Measurements from ENCODE around the gene PACSIN3.
"Not testable (repeated sequence)": the region's sequence is repeated elsewhere in the genome, so short reads cannot be mapped to it uniquely, and the experiment has no call there.

PACSIN3 gene

DNA sequence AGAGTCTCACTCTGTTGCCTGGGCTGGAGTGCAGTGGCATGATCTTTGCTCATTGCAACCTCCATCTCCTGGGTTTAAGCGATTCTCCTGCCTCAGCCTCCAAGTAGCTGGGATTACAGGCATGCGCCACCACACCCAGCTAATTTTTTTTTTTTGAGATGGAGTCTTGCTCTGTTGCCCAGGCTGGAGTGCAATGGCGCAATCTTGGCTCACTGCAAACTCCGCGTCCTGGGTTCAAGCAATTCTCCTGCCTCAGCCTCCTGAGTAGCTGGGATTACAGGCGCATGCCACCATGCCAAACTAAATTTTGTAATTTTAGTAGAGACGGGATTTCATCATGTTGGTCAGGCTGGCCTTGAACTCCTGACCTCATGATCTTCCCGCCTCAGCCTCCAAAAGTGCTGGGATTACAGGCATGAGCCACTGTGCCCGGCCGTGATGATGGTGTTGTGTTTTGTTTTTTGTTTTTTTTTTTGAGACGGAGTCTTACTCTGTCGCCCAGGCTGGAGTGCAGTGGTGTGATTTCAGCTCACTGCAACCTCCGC is 21.8 kb upstream of the PACSIN3 start:
- H3K4me3 Mint-ChIP-seq, H3K27ac Mint-ChIP-seq, H3K27me3 Mint-ChIP-seq, H3K9me3 Mint-ChIP-seq, H3K4me1 Mint-ChIP-seq, H3K36me3 Mint-ChIP-seq: not testable (repeated sequence)

GRCh38 chr11:47207459-47207858 is 21.2 kb upstream of the PACSIN3 start:
- no peak overlapping the region for H3K4me3 Mint-ChIP-seq
- no peaks in the 10 kb centered on the region for H3K9me3 Mint-ChIP-seq
- H3K36me3 Mint-ChIP-seq = no peaks in the 10 kb centered on the region
- H3K27me3 Mint-ChIP-seq = no peaks in the 10 kb centered on the region
- no peak overlapping the region for H3K27ac Mint-ChIP-seq
- H3K4me1 Mint-ChIP-seq = no peaks in the 10 kb centered on the region

DNA sequence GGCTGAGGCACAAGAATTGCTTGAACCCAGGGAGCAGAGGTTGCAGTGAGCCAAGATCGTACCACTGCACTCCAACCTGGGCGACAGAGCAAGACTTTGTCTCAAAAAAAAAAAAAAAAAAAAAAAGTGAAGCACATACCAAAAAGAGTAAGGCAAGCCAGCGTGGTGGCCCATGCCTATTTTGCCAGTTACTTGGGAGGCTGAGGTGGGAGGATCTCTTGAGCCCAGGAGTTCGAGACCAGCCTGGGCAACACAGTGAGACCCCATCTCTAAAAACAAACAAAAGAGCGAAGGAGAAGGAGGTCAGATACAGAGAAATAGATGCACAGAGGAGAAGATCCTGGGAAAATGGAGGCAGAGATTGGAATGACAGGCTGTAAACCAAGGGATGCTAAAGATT is 20.3 kb upstream of the PACSIN3 start:
- H3K36me3 Mint-ChIP-seq, H3K9me3 Mint-ChIP-seq, H3K27ac Mint-ChIP-seq, H3K27me3 Mint-ChIP-seq, H3K4me1 Mint-ChIP-seq, H3K4me3 Mint-ChIP-seq: not testable (repeated sequence)

GRCh38 chr11:47204637-47204989 is 18.4 kb upstream of the PACSIN3 start:
- no peaks in the 10 kb centered on the region for H3K27me3 Mint-ChIP-seq
- H3K4me1 Mint-ChIP-seq = no peaks in the 10 kb centered on the region
- no peak overlapping the region for H3K4me3 Mint-ChIP-seq
- no peaks in the 10 kb centered on the region for H3K36me3 Mint-ChIP-seq
- H3K9me3 Mint-ChIP-seq = no peaks in the 10 kb centered on the region
- H3K27ac Mint-ChIP-seq = no peak overlapping the region

DNA sequence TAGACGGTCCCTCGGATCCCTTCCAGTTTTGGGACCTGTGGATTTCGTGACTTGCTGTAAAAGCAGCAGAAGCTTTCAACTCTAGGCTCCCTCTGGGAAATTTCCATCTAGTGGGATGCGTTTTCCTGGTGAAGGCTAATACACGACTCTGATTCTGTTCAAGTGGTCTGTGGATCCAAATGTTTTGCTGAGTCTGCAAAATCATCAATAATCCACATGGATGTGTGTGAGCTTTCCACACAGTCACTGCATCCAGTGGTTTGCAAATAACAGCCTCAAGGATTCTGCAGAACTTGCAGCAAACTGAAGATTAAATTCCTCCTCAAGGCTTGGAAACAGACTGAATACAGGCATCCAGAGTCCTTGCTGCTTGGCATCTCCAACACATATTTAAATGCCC is 16.3 kb upstream of the PACSIN3 start:
- no peaks in the 10 kb centered on the region for H3K4me1 Mint-ChIP-seq
- H3K27ac Mint-ChIP-seq = no peak overlapping the region
- H3K36me3 Mint-ChIP-seq = no peaks in the 10 kb centered on the region
- H3K9me3 Mint-ChIP-seq = no peaks in the 10 kb centered on the region
- no peak overlapping the region for H3K4me3 Mint-ChIP-seq
- H3K27me3 Mint-ChIP-seq = no peaks in the 10 kb centered on the region

DNA sequence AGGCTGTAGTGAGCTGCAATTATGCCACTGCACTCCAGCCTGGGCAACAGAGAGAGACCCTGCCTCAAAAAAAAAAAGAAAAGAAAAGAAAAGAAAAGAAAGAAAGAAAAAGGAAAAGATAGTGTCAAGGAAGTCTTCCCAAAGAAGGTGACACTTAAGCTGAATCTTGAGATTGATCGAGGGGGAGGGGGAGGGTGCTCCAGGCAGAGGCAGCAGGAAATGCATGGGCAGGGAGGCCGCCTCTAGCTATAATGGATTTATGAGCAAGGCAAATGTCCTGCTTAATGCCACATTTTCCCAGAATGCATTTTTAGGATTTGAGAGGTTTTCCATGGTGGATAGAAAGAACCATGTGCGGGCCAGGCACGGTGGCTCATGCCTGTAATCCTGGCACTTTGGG is 14.8 kb upstream of the PACSIN3 start:
- Mint-ChIP-seq H3K27ac (no peak overlapping the region), H3K4me3 (no peak overlapping the region), H3K36me3 (no peaks in the 10 kb centered on the region), H3K4me1 (no peaks in the 10 kb centered on the region), H3K9me3 (no peaks in the 10 kb centered on the region), H3K27me3 (no peaks in the 10 kb centered on the region)

- not testable (repeated sequence) for H3K27ac Mint-ChIP-seq, H3K4me1 Mint-ChIP-seq, H3K4me3 Mint-ChIP-seq, H3K36me3 Mint-ChIP-seq, H3K27me3 Mint-ChIP-seq, H3K9me3 Mint-ChIP-seq
Observed at GRCh38 chr11:47198161-47198560, 11.9 kb upstream of the PACSIN3 start.

DNA sequence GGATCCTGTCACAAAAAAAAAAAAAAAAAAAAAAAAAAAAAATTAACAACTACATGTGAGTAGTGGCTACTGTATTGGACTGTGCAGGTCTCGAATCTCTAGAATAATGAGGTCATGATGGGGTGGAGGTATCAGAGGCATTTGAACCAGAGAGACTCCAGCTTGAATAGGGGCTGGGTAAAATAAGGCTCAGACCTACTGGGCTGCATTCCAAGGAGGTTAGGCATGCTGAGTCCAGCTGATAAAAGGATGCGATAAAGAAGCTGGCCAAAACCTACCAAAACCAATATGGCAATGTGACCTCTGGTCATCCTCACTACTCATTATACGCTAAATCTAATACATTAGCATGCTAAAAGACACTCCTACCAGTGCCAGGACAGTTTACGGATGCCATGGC is 5.9 kb upstream of the PACSIN3 start:
- H3K36me3 Mint-ChIP-seq = no peaks in the 10 kb centered on the region
- no peaks in the 10 kb centered on the region for H3K4me1 Mint-ChIP-seq
- H3K27ac Mint-ChIP-seq = no peak overlapping the region
- no peaks in the 10 kb centered on the region for H3K9me3 Mint-ChIP-seq
- no peak overlapping the region for H3K4me3 Mint-ChIP-seq
- H3K27me3 Mint-ChIP-seq = no peaks in the 10 kb centered on the region

DNA sequence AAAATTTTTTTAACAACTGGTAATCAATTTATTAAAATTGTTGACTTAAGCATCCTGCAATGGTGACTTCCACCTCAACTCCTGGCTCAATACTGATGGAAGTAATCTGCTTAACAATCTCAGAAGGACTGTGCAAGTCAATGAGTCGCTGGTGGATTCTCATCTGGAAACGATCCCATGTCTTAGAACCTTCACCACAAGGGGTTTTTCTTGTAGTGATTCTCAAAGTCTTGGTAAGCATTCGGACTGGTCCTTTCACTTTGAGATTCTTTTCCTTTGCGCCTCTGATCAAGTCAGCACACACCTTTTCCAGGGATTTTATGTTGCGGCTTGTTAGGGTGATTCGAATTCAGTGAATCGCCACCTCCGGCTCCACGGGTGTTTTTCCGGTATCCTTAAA is 4.9 kb upstream of the PACSIN3 start:
- H3K27ac Mint-ChIP-seq, H3K27me3 Mint-ChIP-seq, H3K36me3 Mint-ChIP-seq, H3K9me3 Mint-ChIP-seq, H3K4me1 Mint-ChIP-seq, H3K4me3 Mint-ChIP-seq: not testable (repeated sequence)

DNA sequence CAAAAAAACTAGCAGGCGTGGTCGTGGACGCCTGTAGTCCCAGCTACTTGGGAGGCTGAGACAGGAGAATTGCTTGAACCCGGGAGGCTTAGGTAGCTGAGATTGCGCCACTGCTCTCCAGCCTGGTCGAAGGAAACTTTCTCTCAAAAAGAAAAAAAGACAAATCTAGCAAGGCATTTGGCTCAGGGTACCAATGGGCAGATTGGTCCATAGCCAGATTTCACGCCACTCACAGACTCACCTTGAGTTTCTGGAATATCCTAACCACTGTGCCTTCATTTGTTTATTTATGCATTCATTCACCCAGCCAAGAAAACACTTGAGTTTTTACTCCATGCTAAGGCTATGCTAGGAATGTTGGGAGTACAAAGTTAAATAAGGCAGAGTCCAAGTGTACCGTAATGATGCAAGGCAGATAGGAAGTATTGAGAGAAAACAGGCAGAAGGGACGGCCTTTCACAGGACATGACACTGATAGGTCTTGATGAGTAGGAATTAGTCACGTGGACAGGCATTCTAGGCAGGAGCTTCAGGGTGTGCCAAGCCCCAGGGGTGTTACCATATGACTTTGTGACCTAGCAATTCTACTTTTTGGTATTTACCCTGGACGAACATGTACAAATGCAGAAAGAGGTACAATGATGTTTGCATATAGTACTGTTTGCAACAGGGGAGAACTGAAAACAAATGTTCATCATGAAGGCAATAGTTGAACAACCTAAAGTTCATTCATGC is 3.0 kb upstream of the PACSIN3 start:
- no peaks in the 10 kb centered on the region for H3K36me3 Mint-ChIP-seq
- H3K9me3 Mint-ChIP-seq = no peaks in the 10 kb centered on the region
- H3K27me3 Mint-ChIP-seq = peaks cover 2% of the 10 kb centered on the region
- peaks cover 5% of the 10 kb centered on the region for H3K4me1 Mint-ChIP-seq
- no peak overlapping the region for H3K4me3 Mint-ChIP-seq
- no peak overlapping the region for H3K27ac Mint-ChIP-seq

DNA sequence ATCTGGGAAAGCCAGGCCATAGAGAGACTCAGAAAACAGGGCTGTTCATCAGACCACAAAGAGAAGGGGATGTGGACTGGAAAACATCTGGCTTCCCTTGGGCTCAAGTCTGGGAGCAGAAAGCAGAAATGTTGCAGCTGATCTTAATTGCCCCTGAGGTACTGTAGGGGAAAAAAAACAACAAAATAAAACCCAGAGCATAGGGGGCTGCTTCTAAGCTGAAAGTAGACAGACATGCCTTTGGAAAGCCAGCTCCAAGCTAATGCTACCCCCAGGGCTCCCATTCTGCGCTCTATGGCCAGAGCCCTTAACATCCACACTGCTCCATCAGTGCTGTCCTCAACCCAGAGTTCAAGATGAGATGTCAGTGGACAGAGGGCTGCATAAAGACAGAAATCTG is 2.0 kb upstream of the PACSIN3 start:
- no peaks in the 10 kb centered on the region for H3K9me3 Mint-ChIP-seq
- peaks cover 5% of the 10 kb centered on the region for H3K4me1 Mint-ChIP-seq
- H3K27ac Mint-ChIP-seq = no peak overlapping the region
- no peak overlapping the region for H3K4me3 Mint-ChIP-seq
- H3K36me3 Mint-ChIP-seq = no peaks in the 10 kb centered on the region
- H3K27me3 Mint-ChIP-seq = peaks cover 5% of the 10 kb centered on the region

- Mint-ChIP-seq H3K36me3 (no peaks in the 10 kb centered on the region), H3K4me1 (peaks cover 5% of the 10 kb centered on the region), H3K27me3 (peaks cover 5% of the 10 kb centered on the region), H3K4me3 (no peak overlapping the region), H3K27ac (no peak overlapping the region), H3K9me3 (no peaks in the 10 kb centered on the region)
Observed at GRCh38 chr11:47187723-47188122, 1.5 kb upstream of the PACSIN3 start.

DNA sequence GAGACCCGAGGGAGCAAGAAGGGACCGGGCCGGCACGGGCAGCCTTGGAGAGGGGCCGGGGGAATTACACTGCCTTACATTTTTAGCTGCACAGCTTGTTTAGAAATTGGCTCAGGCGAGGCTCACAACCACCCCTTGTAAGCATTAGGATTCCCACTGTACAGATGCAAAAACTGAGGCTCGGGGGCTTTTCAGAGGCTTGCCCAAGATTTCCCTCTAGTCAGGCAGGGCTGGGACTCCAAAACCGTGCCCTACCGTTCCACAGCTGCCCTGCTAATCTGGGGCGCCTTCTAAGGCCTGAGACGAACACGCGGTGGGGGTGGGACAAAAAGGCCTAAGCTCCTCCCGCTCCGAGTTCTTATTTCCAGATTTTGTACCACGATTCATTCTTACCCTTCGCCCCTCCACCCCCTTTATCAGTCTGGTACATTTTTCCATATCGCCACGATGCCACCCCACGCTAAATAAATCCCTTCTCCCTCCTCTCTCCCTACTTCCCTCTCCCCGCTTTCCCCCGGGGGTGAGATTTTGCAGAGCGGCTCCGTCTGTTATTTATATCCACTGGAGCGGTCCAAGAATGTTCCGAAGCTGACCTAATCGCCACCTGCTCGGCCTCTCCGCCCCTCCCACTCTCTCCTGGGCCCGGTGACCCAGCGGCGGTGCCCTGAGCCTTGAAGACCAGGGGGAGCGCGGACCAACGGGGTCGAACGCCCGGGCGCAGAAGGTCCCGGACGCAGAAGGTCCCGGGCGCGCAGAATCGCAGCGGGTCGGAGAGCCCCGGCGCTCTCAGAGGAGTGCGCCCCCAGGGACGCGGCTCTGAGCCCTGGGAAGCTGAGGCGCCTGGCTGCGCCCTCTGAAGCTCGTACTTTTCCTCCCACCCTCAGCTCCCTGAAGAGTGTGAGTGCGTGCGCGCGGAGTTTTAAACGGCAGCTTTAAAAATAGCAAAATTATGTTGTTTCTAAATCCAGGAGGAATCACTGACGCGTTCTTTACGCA is 764 bp upstream of the PACSIN3 start:
- H3K4me1 Mint-ChIP-seq = peaks cover 5% of the 10 kb centered on the region
- H3K27me3 Mint-ChIP-seq = peaks cover 5% of the 10 kb centered on the region
- H3K36me3 Mint-ChIP-seq = no peaks in the 10 kb centered on the region
- peak overlapping the region; percentile 77 for H3K4me3 Mint-ChIP-seq
- H3K9me3 Mint-ChIP-seq = no peaks in the 10 kb centered on the region
- H3K27ac Mint-ChIP-seq = peak overlapping the region; percentile 41

DNA sequence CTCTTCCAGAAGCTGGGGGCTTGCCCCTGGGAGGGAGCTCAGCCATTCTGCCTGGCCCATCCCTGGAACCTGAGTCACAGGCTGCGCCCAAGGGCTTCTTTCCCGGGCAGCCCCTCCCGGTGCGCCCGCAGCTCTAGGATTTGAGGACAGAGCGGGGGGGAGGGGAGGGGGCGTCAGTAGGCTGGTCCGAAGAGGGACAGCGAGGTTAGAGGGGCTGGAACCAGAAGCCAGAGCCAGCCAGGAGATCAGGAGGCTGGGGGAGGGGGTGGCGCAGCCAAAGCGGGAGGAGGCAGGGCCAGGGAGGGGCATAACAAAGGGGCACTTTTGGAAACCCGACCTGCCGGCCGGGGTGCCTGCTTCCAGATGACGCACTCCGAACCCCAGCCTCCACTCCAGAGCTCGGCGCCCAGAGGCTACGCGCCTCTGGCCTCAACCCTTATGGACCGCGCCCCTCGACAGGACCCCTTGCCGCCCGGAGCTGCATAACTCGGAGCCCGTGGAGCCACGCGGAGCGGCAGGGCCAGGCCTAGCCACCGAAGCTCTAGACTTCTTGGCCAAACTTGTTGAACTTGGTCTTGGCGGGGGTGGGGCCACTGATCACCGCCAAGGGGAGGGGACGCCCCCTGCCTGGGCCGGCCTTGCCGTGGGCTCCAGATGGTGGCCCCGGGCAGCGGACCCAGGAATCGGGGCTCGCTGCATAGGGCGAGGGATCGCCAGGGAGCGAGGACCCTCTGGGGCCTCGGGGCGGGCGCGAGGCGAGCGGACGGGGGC is 744 bp downstream of the PACSIN3 start:
- H3K27me3 Mint-ChIP-seq = peaks cover 5% of the 10 kb centered on the region
- no peaks in the 10 kb centered on the region for H3K36me3 Mint-ChIP-seq
- no peak overlapping the region for H3K27ac Mint-ChIP-seq
- peak overlapping the region; percentile 30 for H3K4me3 Mint-ChIP-seq
- no peaks in the 10 kb centered on the region for H3K9me3 Mint-ChIP-seq
- H3K4me1 Mint-ChIP-seq = peaks cover 5% of the 10 kb centered on the region

DNA sequence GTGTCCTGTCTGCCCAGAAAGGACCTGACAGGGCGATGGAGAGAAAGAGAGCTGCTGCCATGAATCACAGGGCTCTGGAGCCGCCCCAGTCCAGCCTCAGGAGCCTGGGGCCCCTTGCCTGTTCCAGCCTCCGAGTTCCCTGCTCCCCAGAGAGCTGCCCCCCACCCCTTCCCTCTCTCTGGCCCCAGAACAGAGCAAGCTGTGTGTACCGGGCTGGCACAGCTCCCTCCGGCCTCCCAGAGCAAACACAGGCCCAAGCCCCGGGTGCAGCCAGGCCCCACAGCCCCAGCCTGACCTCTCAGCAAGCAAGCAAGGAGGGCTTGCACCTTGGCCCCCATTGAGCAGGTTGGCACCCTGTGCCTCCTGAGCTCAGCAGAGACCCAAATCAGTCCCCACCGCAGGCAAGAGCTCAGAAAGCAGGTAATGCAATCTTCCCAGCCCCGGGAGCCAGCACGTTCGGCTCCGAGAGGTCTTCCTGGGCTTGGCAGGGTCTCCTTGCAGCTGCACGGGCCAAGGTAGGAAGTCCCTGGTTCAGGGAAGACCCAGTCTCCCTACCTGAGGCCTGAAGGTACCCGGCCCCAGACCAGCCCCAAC is 1.4 kb downstream of the PACSIN3 start:
- Mint-ChIP-seq H3K36me3 (no peaks in the 10 kb centered on the region), H3K27ac (no peak overlapping the region), H3K4me3 (peak overlapping the region; percentile 23), H3K4me1 (peaks cover 5% of the 10 kb centered on the region), H3K27me3 (peaks cover 5% of the 10 kb centered on the region), H3K9me3 (no peaks in the 10 kb centered on the region)

Measured in activated naive CD4-positive, alpha-beta T cell treated with anti-CD3 and anti-CD28 coated beads, Interleukin-2, amount 50 U/mL, for 24 hours (primary cell).